MM.1S (cell line): ENCODE results near the gene PES1.
A peak's percentile ranks its signal among the peaks of the same experiment; 100 is the strongest.

ENCODE experiments used
- DNase-seq: peaks from one replicate; pipeline ENCODE4 v3.0.0-alpha.2; 2015
- H2AFZ ChIP-seq: fragments of 300-600 bp; sonication (generic); 2 replicates; pipeline ENCODE4 v1.6.0; 2016; ENCODE audit warnings: antibody characterized with exemption, low read length
- H3F3A ChIP-seq: fragments of 300-600 bp; sonication (generic); 2 replicates; pipeline ENCODE4 v1.6.1; 2016; ENCODE audit warnings: mild to moderate bottlenecking, antibody characterized with exemption, low read length, moderate library complexity, mixed read lengths; ENCODE audit not compliant: insufficient read depth
- H3K27ac ChIP-seq: fragments of 300-600 bp; sonication (generic); 2 replicates; pipeline ENCODE4 v1.5.1; 2016; ENCODE audit warnings: mild to moderate bottlenecking, low read length
- H3K27me3 ChIP-seq: fragments of 300-600 bp; sonication (generic); replicated peaks from 2 replicates; pipeline ENCODE4 v1.6.0; 2016; ENCODE audit warnings: low read length; ENCODE audit not compliant: insufficient read depth
- H3K36me3 ChIP-seq: fragments of 300-600 bp; sonication (generic); replicated peaks from 2 replicates; pipeline ENCODE4 v1.6.1; 2016; ENCODE audit warnings: mild to moderate bottlenecking, low read length, mixed read lengths; ENCODE audit not compliant: insufficient read depth
- H3K4me1 ChIP-seq: fragments of 300-600 bp; sonication (generic); 2 replicates; pipeline ENCODE4 v1.6.1; 2016; ENCODE audit warnings: low read length, mixed read lengths
- H3K4me2 ChIP-seq: fragments of 300-600 bp; sonication (generic); 2 replicates; pipeline ENCODE4 v1.6.0; 2016; ENCODE audit warnings: low read depth, low read length
- H3K4me3 ChIP-seq: fragments of 300-600 bp; sonication (generic); 2 replicates; pipeline ENCODE4 v1.5.1; 2016; ENCODE audit warnings: low read length, mixed read lengths
- H3K79me2 ChIP-seq: fragments of 300-600 bp; sonication (generic); 2 replicates; pipeline ENCODE4 v1.6.1; 2016; ENCODE audit warnings: mixed run types, low read length, mixed read lengths
- H3K9ac ChIP-seq: fragments of 300-600 bp; sonication (generic); 2 replicates; pipeline ENCODE4 v1.6.1; 2016; ENCODE audit warnings: low read length, mixed read lengths
- H3K9me2 ChIP-seq: fragments of 300-600 bp; sonication (generic); replicated peaks from 2 replicates; pipeline ENCODE4 v1.6.1; 2016; ENCODE audit warnings: mild to moderate bottlenecking, low read length, mixed read lengths; ENCODE audit not compliant: insufficient read depth
- H3K9me3 ChIP-seq: fragments of 300-600 bp; sonication (generic); replicated peaks from 2 replicates; pipeline ENCODE4 v1.6.1; 2016; ENCODE audit warnings: mild to moderate bottlenecking, low read length, mixed read lengths; ENCODE audit not compliant: insufficient read depth
- H4K20me1 ChIP-seq: fragments of 300-600 bp; sonication (generic); 2 replicates; pipeline ENCODE4 v1.6.1; 2016; ENCODE audit warnings: mild to moderate bottlenecking, low read length, moderate library complexity, mixed read lengths; ENCODE audit not compliant: insufficient read depth
- CTCF ChIP-seq: fragments of 300-600 bp; sonication (generic); IDR thresholded peaks from 2 replicates; pipeline ENCODE4 v1.5.1; 2016; ENCODE audit warnings: antibody characterized with exemption, low read length, mixed read lengths
- EZH2 ChIP-seq: fragments of 300-600 bp; sonication (generic); optimal IDR thresholded peaks from 2 replicates; pipeline ENCODE3; 2017; ENCODE audit warnings: low read depth, mild to moderate bottlenecking, antibody characterized with exemption, low read length, mixed read lengths
- EZH2phosphoT487 ChIP-seq: fragments of 300-600 bp; sonication (generic); IDR thresholded peaks from 2 replicates; pipeline ENCODE4 v1.6.1; 2018; ENCODE audit warnings: antibody characterized with exemption, low read length

The PES1 gene

GRCh38 chr22:30607300-30607930, 15.7 kb upstream of the PES1 start:
- H3K27ac ChIP-seq, result peak overlapping the region; percentile 90

GRCh38 chr22:30606455-30607299, 15.0 kb upstream of the PES1 start, which contains the start of gene TCN2:
Gene TCN2 (plus strand): TSS chr22:30607174. CDS start chr22:30607332, 158 bp downstream.
- Histone ChIP-seq H2AFZ (peak within 1 kb of the TSS; percentile 91), H3F3A (peaks cover 43% of the 10 kb centered on the region), H3K4me1 (peaks cover 44% of the 10 kb centered on the region), H3K4me2 (peak within 1 kb of the TSS; percentile 98), H3K9me3 (no peaks in the 10 kb centered on the region), H3K4me3 (peak within 1 kb of the TSS; percentile 75), H3K36me3 (no peaks in the 10 kb centered on the region), H3K27ac (peak within 1 kb of the TSS; percentile 90), H3K27me3 (no peaks in the 10 kb centered on the region), H4K20me1 (no peaks in the 10 kb centered on the region), H3K9ac (peak within 1 kb of the TSS; percentile 76), H3K9me2 (no peaks in the 10 kb centered on the region), H3K79me2 (peaks cover 17% of the 10 kb centered on the region)
- no peak for TF ChIP-seq EZH2
- no peak for TF ChIP-seq CTCF
- no peak for TF ChIP-seq EZH2phosphoT487
- peak; percentile 66 for DNase-seq

More at GRCh38 chr22:30607300-30607930, 15.7 kb upstream of the PES1 start:
- peak overlapping the region; percentile 91; the same call in 1 of the 2 replicates for H2AFZ ChIP-seq
- peak overlapping the region; percentile 76 for H3K9ac ChIP-seq
- H3K9me3 ChIP-seq, result no peaks in the 10 kb centered on the region
- no peak for DNase-seq
- peak overlapping the region; percentile 98 for H3K4me2 ChIP-seq
- no peaks in the 10 kb centered on the region for H3K27me3 ChIP-seq
- no peak for TF ChIP-seq CTCF
- no peak for TF ChIP-seq EZH2phosphoT487
- no peak for TF ChIP-seq EZH2
- no peaks in the 10 kb centered on the region for H3K36me3 ChIP-seq
- peak overlapping the region; percentile 75 for H3K4me3 ChIP-seq
- H3K4me1 ChIP-seq, result peaks cover 44% of the 10 kb centered on the region
- H4K20me1 ChIP-seq, result no peaks in the 10 kb centered on the region
- H3K9me2 ChIP-seq, result no peaks in the 10 kb centered on the region
- peaks cover 39% of the 10 kb centered on the region for H3F3A ChIP-seq
- peaks cover 17% of the 10 kb centered on the region for H3K79me2 ChIP-seq

GRCh38 chr22:30605449-30606110, 13.9 kb upstream of the PES1 start:
- peak overlapping the region; percentile 74 for H2AFZ ChIP-seq

More at GRCh38 chr22:30605449-30606110, 13.9 kb upstream of the PES1 start:
- Histone ChIP-seq H4K20me1 (no peaks in the 10 kb centered on the region), H3K79me2 (peaks cover 16% of the 10 kb centered on the region), H3K4me3 (peak overlapping the region; percentile 75), H3K9me2 (no peaks in the 10 kb centered on the region), H3K9ac (peak overlapping the region; percentile 76; the same call in 1 of the 2 replicates), H3K4me1 (peaks cover 44% of the 10 kb centered on the region), H3K27ac (peak overlapping the region; percentile 90; the same call in 1 of the 2 replicates), H3K36me3 (no peaks in the 10 kb centered on the region), H3F3A (peaks cover 43% of the 10 kb centered on the region), H3K27me3 (no peaks in the 10 kb centered on the region), H3K9me3 (no peaks in the 10 kb centered on the region), H3K4me2 (peak overlapping the region; percentile 98)
- peak; percentile 71 for DNase-seq
- TF ChIP-seq CTCF (peak; percentile 80), EZH2 (no peak)
